Neural cell (in vitro differentiated cells): ENCODE measurements around the gene ZNRF1. TPM values are rescaled to one million over a fixed set of nuclear protein-coding genes. Genes with fewer than 3 reads are reported as not detected.

Source experiments
- H2AFZ ChIP-seq: fragments of 200-600, 300-800 bp; sonication (generic), shearing (Covaris generic); 2 replicates; pipeline ENCODE4 v1.6.0; 2014; ENCODE audit warnings: low read depth, mild to moderate bottlenecking, antibody characterized with exemption, low read length, moderate library complexity
- H3F3A ChIP-seq: fragments of 200-600 bp; shearing (Covaris generic); 2 replicates; pipeline ENCODE4 v1.6.1; 2016; ENCODE audit warnings: mild to moderate bottlenecking, moderate library complexity, mixed read lengths, antibody characterized with exemption, low read length; ENCODE audit not compliant: insufficient read depth, poor library complexity, severe bottlenecking
- H3K27ac ChIP-seq: fragments of 200-600, 300-800 bp; sonication (generic), shearing (Covaris generic); 2 replicates; pipeline ENCODE4 v1.5.1; 2014; ENCODE audit warnings: mild to moderate bottlenecking, low read length, moderate library complexity
- H3K27me3 ChIP-seq: fragments of 300-800, 200-600 bp; sonication (generic), shearing (Covaris generic); 2 replicates; pipeline ENCODE4 v1.6.0; 2014; ENCODE audit warnings: mild to moderate bottlenecking, low read depth, low read length, moderate library complexity; ENCODE audit not compliant: insufficient read depth
- H3K36me3 ChIP-seq: fragments of 300-800, 200-600 bp; sonication (generic), shearing (Covaris generic); 2 replicates; pipeline ENCODE4 v1.5.1; 2014; ENCODE audit warnings: mild to moderate bottlenecking, antibody characterized with exemption, low read length, moderate library complexity; ENCODE audit not compliant: insufficient read depth
- H3K4me2 ChIP-seq: fragments of 300-800, 200-600 bp; sonication (generic), shearing (Covaris generic); 2 replicates; pipeline ENCODE4 v1.6.0; 2014; ENCODE audit warnings: mild to moderate bottlenecking, low read length
- H3K4me3 ChIP-seq: fragments of 300-800, 200-600 bp; sonication (generic), shearing (Covaris generic); 2 replicates; pipeline ENCODE4 v1.5.1; 2014; ENCODE audit warnings: mild to moderate bottlenecking, low read length, moderate library complexity
- H3K79me2 ChIP-seq: fragments of 200-600 bp; shearing (Covaris generic); replicated peaks from 2 replicates; pipeline ENCODE4 v1.6.0; 2014; ENCODE audit warnings: mild to moderate bottlenecking, low read length, moderate library complexity; ENCODE audit not compliant: insufficient read depth
- H3K9ac ChIP-seq: fragments of 300-800, 200-600 bp; sonication (generic), shearing (Covaris generic); 2 replicates; pipeline ENCODE4 v1.6.1; 2016; ENCODE audit warnings: mild to moderate bottlenecking, low read length, mixed read lengths
- H3K9me2 ChIP-seq: fragments of 200-600 bp; shearing (Covaris generic); 2 replicates; pipeline ENCODE4 v1.6.1; 2016; ENCODE audit warnings: mild to moderate bottlenecking, low read length, mixed read lengths; ENCODE audit not compliant: insufficient read depth
- H3K9me3 ChIP-seq: fragments of 200-600, 300-800 bp; sonication (generic), shearing (Covaris generic); 2 replicates; pipeline ENCODE4 v1.6.1; 2016; ENCODE audit warnings: mild to moderate bottlenecking, mixed run types, low read length, moderate library complexity, mixed read lengths
- H4K20me1 ChIP-seq: fragments of 200-600 bp; shearing (Covaris generic); 2 replicates; pipeline ENCODE4 v1.6.1; 2016; ENCODE audit warnings: mild to moderate bottlenecking, mixed run types; ENCODE audit not compliant: insufficient read depth
- CTCF ChIP-seq: fragments of 450-650 bp; IDR thresholded peaks from 2 replicates; pipeline ENCODE4 v1.5.1; 2014; ENCODE audit warnings: antibody characterized with exemption, mild to moderate bottlenecking, moderate library complexity; ENCODE audit not compliant: poor library complexity, severe bottlenecking
- EP300 ChIP-seq: fragments of 450-650 bp; conservative IDR thresholded peaks from 2 replicates; pipeline ENCODE4 v1.6.1; 2014; ENCODE audit warnings: antibody characterized with exemption, mild to moderate bottlenecking, moderate library complexity; ENCODE audit not compliant: poor library complexity, severe bottlenecking
- EZH2 ChIP-seq: fragments of 200-600, 300-800 bp; shearing (Covaris generic), sonication (generic); IDR thresholded peaks from 2 replicates; pipeline ENCODE4 v1.6.1; 2014; ENCODE audit warnings: antibody characterized with exemption, low read length, borderline replicate concordance, mild to moderate bottlenecking; ENCODE audit not compliant: insufficient read depth, poor library complexity, severe bottlenecking
- MXI1 ChIP-seq: fragments of 450-650 bp; conservative IDR thresholded peaks from 2 replicates; pipeline ENCODE4 v1.6.1; 2014; ENCODE audit warnings: antibody characterized with exemption, mild to moderate bottlenecking; ENCODE audit not compliant: poor library complexity, severe bottlenecking
- POLR2AphosphoS5 ChIP-seq: IDR thresholded peaks from 2 replicates; pipeline ENCODE4 v1.6.1; 2012
- RAD21 ChIP-seq: fragments of 450-650 bp; conservative IDR thresholded peaks from 2 replicates; pipeline ENCODE4 v1.6.1; 2014; ENCODE audit warnings: antibody characterized with exemption, mild to moderate bottlenecking, moderate library complexity
- SMC3 ChIP-seq: fragments of 450-650 bp; conservative IDR thresholded peaks from 2 replicates; pipeline ENCODE4 v1.6.1; 2014; ENCODE audit warnings: antibody characterized with exemption, mild to moderate bottlenecking, moderate library complexity; ENCODE audit not compliant: poor library complexity
- TAF1 ChIP-seq: IDR thresholded peaks from 2 replicates; pipeline ENCODE4 v1.6.1; 2012; ENCODE audit warnings: low read depth
- polyA plus RNA-seq: library from polyadenylated mRNA; depleted of rRNA; stranded (reverse); fragments of >200 nt; gene quantifications from 2 replicates; pipeline ENCODE4 v1.2.3, GENCODE V29; 2014
- TF ChIP-seq, protein P1 (sequence below): IDR thresholded peaks from 2 replicates; pipeline ENCODE4 v1.6.1; 2012; ENCODE audit warnings: borderline replicate concordance

The ZNRF1 gene
- polyA plus RNA-seq, 1 donor from 2014 or later, result 31.6 TPM

DNA sequence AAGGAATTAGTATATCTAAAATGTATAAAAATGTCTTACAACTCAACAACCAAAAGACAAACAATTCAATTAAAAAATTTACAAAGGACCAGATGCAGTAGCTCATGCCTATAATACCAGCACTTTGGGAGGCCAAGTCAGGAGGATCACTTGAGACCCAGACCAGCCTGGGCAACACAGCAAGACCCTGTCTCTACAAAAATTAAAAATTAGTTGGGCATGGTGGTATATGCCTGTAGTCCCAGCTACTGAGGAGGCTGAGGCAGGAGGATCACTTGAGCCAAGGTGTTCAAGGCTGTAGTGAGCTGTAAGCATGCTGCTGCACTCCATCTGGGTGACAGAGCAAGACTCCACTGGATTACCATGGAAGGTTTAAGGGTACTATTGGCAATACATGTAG is 33.8 kb downstream of the ZNRF1 start:
- no peaks in the 10 kb centered on the region for H3F3A ChIP-seq
- no peak overlapping the region for H2AFZ ChIP-seq
- H4K20me1 ChIP-seq, result peaks cover 3% of the 10 kb centered on the region
- TF ChIP-seq MXI1 (no peak), EP300 (no peak), SMC3 (no peak), POLR2AphosphoS5 (no peak), EZH2 (no peak), CTCF (no peak), TAF1 (no peak), RAD21 (no peak)
- TF ChIP-seq, protein P1, sequence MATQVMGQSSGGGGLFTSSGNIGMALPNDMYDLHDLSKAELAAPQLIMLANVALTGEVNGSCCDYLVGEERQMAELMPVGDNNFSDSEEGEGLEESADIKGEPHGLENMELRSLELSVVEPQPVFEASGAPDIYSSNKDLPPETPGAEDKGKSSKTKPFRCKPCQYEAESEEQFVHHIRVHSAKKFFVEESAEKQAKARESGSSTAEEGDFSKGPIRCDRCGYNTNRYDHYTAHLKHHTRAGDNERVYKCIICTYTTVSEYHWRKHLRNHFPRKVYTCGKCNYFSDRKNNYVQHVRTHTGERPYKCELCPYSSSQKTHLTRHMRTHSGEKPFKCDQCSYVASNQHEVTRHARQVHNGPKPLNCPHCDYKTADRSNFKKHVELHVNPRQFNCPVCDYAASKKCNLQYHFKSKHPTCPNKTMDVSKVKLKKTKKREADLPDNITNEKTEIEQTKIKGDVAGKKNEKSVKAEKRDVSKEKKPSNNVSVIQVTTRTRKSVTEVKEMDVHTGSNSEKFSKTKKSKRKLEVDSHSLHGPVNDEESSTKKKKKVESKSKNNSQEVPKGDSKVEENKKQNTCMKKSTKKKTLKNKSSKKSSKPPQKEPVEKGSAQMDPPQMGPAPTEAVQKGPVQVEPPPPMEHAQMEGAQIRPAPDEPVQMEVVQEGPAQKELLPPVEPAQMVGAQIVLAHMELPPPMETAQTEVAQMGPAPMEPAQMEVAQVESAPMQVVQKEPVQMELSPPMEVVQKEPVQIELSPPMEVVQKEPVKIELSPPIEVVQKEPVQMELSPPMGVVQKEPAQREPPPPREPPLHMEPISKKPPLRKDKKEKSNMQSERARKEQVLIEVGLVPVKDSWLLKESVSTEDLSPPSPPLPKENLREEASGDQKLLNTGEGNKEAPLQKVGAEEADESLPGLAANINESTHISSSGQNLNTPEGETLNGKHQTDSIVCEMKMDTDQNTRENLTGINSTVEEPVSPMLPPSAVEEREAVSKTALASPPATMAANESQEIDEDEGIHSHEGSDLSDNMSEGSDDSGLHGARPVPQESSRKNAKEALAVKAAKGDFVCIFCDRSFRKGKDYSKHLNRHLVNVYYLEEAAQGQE, result no peak
- H3K4me2 ChIP-seq, result no peak overlapping the region
- H3K36me3 ChIP-seq, result no peaks in the 10 kb centered on the region
- no peaks in the 10 kb centered on the region for H3K9me2 ChIP-seq
- no peaks in the 10 kb centered on the region for H3K27me3 ChIP-seq
- H3K27ac ChIP-seq, result no peak overlapping the region
- no peak overlapping the region for H3K4me3 ChIP-seq
- peaks cover 81% of the 10 kb centered on the region for H3K79me2 ChIP-seq
- H3K9me3 ChIP-seq, result no peaks in the 10 kb centered on the region
- H3K9ac ChIP-seq, result no peak overlapping the region

DNA sequence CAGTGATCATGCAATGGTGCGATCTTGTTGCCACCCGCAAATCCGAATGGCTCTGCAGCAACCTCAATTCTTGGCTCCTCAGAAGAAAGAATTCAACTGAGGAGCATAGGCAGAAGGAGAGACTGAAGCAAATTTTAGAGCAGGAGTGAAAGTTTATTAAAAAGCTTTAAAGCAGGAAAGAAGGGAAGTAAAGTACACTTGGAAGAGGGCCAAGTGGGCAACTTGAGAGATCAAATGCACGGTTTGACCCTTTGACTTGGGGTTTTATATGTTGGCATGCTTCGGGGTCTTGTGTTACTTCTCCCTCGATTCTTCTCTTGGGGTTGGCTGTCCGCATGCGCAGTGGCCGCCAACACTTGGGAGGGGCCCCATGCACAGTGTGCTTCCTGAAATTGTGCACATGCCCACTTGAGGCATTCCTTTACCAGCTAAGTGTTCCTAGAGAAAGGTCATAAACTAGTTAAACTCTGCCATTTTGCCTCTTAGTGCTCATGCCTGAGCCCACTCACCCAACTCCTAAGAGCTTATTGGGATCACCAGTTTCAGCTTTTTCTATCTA is 36.7 kb downstream of the ZNRF1 start:
- no peak for TF ChIP-seq RAD21
- no peak for TF ChIP-seq EZH2
- TF ChIP-seq, protein P1, result no peak
- no peak for TF ChIP-seq SMC3
- TF ChIP-seq MXI1, result no peak
- no peak for TF ChIP-seq EP300
- no peak for TF ChIP-seq CTCF
- no peak for TF ChIP-seq POLR2AphosphoS5
- TF ChIP-seq TAF1, result no peak
- no peaks in the 10 kb centered on the region for H4K20me1 ChIP-seq
- H3K36me3 ChIP-seq, result no peaks in the 10 kb centered on the region
- no peaks in the 10 kb centered on the region for H3K27me3 ChIP-seq
- H2AFZ ChIP-seq, result no peak overlapping the region
- H3K9me2 ChIP-seq, result no peaks in the 10 kb centered on the region
- no peak overlapping the region for H3K27ac ChIP-seq
- peaks cover 85% of the 10 kb centered on the region for H3K79me2 ChIP-seq
- no peaks in the 10 kb centered on the region for H3F3A ChIP-seq
- H3K9me3 ChIP-seq, result no peaks in the 10 kb centered on the region
- no peak overlapping the region for H3K4me2 ChIP-seq
- no peak overlapping the region for H3K9ac ChIP-seq
- H3K4me3 ChIP-seq, result no peak overlapping the region
